Measurements from ENCODE around the gene GPATCH2.

Gene GPATCH2

DNA sequence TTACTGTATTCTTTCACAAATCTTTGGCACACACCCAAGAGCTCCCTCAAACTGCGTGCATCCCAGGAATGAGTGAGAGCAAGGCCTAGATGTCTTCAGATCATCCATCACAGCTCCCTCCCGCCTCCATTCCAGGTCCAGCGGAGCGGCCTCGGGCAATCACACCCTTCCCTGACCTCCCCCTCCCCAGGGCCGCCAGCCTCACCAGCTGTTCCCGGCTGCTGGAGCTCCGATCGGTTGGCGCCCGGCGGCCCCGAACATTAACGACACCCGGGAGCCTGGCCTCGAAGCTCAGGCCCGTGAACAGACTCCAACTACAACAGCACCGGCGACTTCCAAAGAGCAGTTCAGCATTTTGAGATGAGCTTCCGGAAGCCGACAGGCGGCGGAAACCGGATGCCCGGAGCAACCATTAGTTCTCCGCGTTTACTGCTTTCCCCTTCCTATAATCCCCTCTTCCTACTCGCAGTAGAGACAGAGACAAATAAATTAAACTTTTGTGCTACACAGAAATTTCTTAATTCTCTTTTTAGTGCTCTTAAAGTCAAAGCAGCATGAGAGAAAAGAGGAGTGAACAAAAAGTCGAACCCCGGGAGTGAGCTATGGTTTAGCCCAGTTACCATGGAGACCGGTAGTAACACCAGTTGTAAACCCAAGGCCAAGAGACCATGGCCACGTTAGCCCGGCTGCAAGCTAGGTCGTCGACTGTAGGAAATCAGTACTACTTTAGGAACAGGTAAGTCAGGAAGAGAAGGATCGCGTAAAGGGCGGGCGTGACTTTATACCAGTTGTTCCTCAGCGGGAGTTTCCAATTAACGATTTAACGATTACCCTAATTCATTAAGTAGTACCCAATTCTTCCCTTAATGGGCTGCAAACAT lies at the start of gene GPATCH2, which contains the start of gene SPATA17:
Gene GPATCH2, minus strand, starts transcription at position 380 of the 881 bp plus-strand sequence. Its CDS starts 119 bp downstream, at position 261.
Gene SPATA17, plus strand, starts transcription at position 634 of the 881 bp plus-strand sequence. Its CDS starts 35 bp downstream, at position 669.
- no peaks in the 10 kb centered on the region for H3K36me3 ChIP-seq
- peaks cover 0 to 28% (median 17%) of the 10 kb centered on the region in 4 donors for H3K4me1 ChIP-seq
- TF ChIP-seq, protein P1, sequence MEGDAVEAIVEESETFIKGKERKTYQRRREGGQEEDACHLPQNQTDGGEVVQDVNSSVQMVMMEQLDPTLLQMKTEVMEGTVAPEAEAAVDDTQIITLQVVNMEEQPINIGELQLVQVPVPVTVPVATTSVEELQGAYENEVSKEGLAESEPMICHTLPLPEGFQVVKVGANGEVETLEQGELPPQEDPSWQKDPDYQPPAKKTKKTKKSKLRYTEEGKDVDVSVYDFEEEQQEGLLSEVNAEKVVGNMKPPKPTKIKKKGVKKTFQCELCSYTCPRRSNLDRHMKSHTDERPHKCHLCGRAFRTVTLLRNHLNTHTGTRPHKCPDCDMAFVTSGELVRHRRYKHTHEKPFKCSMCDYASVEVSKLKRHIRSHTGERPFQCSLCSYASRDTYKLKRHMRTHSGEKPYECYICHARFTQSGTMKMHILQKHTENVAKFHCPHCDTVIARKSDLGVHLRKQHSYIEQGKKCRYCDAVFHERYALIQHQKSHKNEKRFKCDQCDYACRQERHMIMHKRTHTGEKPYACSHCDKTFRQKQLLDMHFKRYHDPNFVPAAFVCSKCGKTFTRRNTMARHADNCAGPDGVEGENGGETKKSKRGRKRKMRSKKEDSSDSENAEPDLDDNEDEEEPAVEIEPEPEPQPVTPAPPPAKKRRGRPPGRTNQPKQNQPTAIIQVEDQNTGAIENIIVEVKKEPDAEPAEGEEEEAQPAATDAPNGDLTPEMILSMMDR (IDR thresholded peaks at IDR 0.05), result peak; percentile 32 to 41
- intact Hi-C loops (cut with DNase I; ENCODE audit: low total_unique reads), result no loop called here
- no peaks in the 10 kb centered on the region for H3K27me3 ChIP-seq
- peak within 1 kb of the TSS; percentile 82 to 84 for H3K27ac ChIP-seq
- DNase-seq, result peak; percentile 64 to 84
- H3K9me3 ChIP-seq, result no peaks in the 10 kb centered on the region
- H3K4me3 ChIP-seq, result peak within 1 kb of the TSS; percentile 70 to 71

DNA sequence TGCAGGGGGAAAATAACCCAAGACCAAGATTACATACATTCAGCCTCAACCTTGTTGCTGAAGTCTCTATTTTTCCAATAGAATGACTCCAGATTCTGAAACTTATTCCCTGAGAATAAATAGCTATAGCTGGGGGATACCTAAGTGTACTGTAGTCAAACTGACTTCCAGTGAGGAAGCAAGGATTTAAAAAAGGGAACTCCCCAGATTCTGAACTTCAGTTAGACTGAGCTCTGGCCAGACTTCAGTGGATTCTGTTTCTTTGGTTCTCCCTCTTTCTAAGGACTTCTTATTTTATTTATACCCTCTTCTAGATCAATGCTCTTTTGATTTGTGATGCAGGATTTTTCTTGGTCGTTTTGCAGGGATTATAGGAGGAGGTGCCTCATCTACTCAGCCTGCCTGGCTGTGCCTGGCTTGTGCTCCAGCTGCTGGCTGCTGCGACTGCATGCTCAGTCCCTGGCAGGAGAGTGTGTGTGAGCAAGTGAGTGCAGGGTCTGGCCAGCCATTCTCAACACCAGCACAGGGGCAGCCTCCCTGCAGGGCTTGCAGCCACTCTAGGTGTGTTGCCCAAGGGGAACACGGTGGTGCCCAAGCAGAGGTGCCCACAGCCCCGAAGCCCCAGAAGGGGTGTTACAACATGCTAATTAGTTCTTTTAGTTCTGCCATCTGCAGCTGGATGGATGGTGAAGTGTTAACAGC lies 43.3 kb upstream of the GPATCH2 start:
- H3K4me3 ChIP-seq, result no peak overlapping the region
- no peaks in the 10 kb centered on the region for H3K9me3 ChIP-seq
- no peaks in the 10 kb centered on the region for H3K27me3 ChIP-seq
- TF ChIP-seq, protein P1 (IDR thresholded peaks at IDR 0.05), result no peak
- no peaks in the 10 kb centered on the region for H3K4me1 ChIP-seq
- intact Hi-C loops (cut with DNase I; ENCODE audit: low total_unique reads), result no loop called here
- H3K27ac ChIP-seq, result no peak overlapping the region
- no peak for DNase-seq
- H3K36me3 ChIP-seq, result no peaks in the 10 kb centered on the region

DNA sequence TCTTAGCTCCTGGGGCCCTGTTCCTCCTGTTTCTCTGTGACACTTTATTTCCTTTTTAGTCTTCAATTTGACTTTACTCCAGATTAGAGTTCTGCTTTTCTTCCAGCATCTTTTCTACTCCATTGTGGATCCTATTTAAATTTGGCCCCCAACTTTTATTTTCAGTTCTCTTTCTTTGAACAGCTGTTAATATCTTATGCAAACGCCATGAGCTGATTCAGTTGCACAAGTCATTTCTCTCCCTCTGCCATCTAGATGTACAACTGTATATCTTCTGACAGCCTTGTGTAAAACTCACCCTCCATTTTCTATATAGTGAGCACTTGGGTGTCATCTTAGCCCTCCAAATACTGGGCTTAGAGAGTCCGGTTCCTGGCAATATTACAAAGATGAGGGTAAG lies 42.5 kb upstream of the GPATCH2 start:
- intact Hi-C loops (cut with DNase I; ENCODE audit: low total_unique reads), result no loop called here
- Histone ChIP-seq H3K27ac (no peak overlapping the region), H3K9me3 (no peaks in the 10 kb centered on the region), H3K4me1 (no peaks in the 10 kb centered on the region), H3K27me3 (no peaks in the 10 kb centered on the region), H3K4me3 (no peak overlapping the region), H3K36me3 (no peaks in the 10 kb centered on the region)
- TF ChIP-seq, protein P1 (IDR thresholded peaks at IDR 0.05), result no peak
- DNase-seq, result no peak

DNA sequence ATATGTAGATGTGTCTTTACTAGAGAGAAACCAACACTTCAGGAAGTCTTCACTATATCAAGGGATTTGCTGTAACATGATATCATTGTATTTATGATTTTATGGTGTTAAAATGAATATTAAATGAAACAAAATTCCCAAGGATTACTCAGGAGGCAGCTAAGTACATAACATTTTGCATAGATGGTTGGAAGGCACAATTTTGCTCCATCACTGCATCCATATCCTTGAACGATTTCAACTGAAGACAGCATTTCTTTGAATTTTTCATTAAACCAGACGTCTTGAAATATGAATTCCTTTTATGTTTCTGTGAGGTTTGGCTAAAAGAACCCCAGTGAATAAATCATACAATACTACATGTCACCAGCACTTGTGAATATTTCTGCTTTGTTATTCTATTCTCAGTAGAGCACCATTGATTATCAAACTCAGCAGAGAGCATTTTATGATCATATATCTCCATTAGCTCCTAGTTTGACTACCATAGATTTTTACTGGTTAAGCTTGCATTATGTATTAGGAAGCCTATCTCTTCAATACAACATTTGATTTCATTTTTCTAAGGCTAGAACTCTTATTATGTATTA lies 37.6 kb upstream of the GPATCH2 start:
- H3K27ac ChIP-seq, result no peak overlapping the region
- no peaks in the 10 kb centered on the region for H3K36me3 ChIP-seq
- no peaks in the 10 kb centered on the region for H3K4me1 ChIP-seq
- no peak for DNase-seq
- intact Hi-C loops (cut with DNase I; ENCODE audit: low total_unique reads), result no loop called here
- H3K4me3 ChIP-seq, result no peak overlapping the region
- TF ChIP-seq, protein P1 (IDR thresholded peaks at IDR 0.05), result no peak
- no peaks in the 10 kb centered on the region for H3K9me3 ChIP-seq
- H3K27me3 ChIP-seq, result no peaks in the 10 kb centered on the region

DNA sequence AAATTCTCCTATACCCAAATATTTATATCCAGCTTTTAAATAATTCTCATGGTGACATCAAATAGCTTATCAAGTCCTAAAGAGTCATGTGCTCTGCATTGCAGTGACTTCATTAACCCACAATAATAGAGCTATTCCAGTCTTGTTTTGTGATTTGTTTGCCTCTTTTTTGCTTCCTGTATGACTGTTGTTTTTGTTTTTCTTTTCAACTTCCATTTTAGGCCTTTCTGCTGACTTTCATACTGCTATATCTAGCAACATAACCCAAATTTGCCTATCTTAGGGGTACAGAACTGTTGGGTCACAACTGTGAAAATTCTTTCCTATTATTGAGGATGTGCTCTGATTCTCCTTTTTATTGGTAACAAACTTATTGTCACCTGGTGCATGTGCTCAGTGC lies 30.5 kb upstream of the GPATCH2 start:
- Histone ChIP-seq H3K36me3 (no peaks in the 10 kb centered on the region), H3K27me3 (no peaks in the 10 kb centered on the region), H3K4me1 (no peaks in the 10 kb centered on the region), H3K9me3 (no peaks in the 10 kb centered on the region), H3K27ac (no peak overlapping the region), H3K4me3 (no peak overlapping the region)
- intact Hi-C loops (cut with DNase I; ENCODE audit: low total_unique reads), result no loop called here
- TF ChIP-seq, protein P1 (IDR thresholded peaks at IDR 0.05), result no peak
- DNase-seq, result no peak
